HAP-1 (cell line): ENCODE results near the gene MLLT3.
A peak's percentile ranks its signal among the peaks of the same experiment; 100 is the strongest.
"Not testable (repeated sequence)": the region's sequence is repeated elsewhere in the genome, so short reads cannot be mapped to it uniquely, and the experiment has no call there.

Experiments
- DNase-seq, 2 experiments: peaks; one replicate each; pipeline ENCODE4 v3.0.0-alpha.2; 2016 to 2020; ENCODE audit warnings: low spot score in 2 of 2
- H3K27me3 ChIP-seq: fragments of 250-450 bp; sonication (Bioruptor Pico); 2 replicates; pipeline ENCODE4 v1.5.1; 2020; ENCODE audit warnings: low read depth, mild to moderate bottlenecking, moderate library complexity
- H3K36me3 ChIP-seq: fragments of 250-450 bp; sonication (Bioruptor Pico); replicated peaks from 2 replicates; pipeline ENCODE4 v1.5.1; 2020; ENCODE audit warnings: mild to moderate bottlenecking
- H3K4me1 ChIP-seq: fragments of 250-450 bp; sonication (Bioruptor Pico); 2 replicates; pipeline ENCODE4 v1.5.1; 2020; ENCODE audit warnings: mild to moderate bottlenecking
- H3K4me3 ChIP-seq: fragments of 250-450 bp; sonication (Bioruptor Pico); 2 replicates; pipeline ENCODE4 v1.5.1; 2020; ENCODE audit warnings: mild to moderate bottlenecking, moderate library complexity
- H3K9me3 ChIP-seq: fragments of 250-450 bp; sonication (Bioruptor Pico); 2 replicates; pipeline ENCODE4 v1.5.1; 2020; ENCODE audit warnings: mild to moderate bottlenecking, moderate library complexity
- in situ Hi-C: fragments of 300-500 bp; cut with MboI; formaldehyde crosslinking; loops from 3 replicates; pipeline ENCODE4 v1.14.3; 2020; ENCODE audit warnings: low sequenced_read_pairs, inconsistent platforms, mixed read lengths

Gene MLLT3

DNA sequence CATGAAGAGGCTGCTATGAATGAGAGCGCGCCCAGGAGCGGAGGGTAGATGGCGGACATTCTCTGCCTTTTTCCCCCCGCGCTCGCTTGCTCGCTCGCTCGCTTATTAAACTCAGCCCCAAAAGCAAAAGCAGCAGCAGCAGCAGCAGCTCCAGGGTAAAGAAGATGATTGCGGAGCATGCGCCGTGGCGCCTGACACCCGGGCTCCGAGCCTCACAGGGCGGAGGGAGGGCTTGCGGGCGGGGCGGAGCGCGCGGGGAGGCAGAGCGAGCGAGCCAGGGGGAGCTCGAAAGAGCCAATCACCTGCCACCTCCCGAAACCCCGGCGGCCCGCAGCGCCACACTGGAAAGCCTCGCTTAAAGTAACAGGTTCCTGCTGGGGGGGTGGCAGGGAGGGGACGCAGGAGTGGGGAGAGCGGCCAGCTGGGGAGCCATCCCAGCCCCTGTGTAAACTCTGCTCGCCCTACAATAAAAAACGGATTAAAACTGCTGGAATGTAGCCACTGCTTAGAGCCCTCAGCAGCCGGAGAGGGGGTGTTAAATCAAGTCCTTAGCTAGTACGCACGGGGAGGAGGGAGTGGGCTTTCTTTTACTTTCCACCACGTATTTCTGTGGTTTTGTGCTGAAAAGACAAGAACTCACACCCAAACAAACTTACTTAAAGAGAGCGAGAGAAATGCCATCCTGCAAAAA, at the start of gene MLLT3:
MLLT3 (minus strand) TSS at position 170 of the 691 bp plus-strand sequence.
- H3K4me1 ChIP-seq = peaks cover 48% of the 10 kb centered on the region
- H3K27me3 ChIP-seq = peaks cover 3% of the 10 kb centered on the region; the same call in 1 of the 2 replicates
- peak; percentile 94 to 97 for DNase-seq
- no peaks in the 10 kb centered on the region for H3K36me3 ChIP-seq
- in situ Hi-C loops = no loop called here
- H3K4me3 ChIP-seq = peak within 1 kb of the TSS; percentile 63
- no peaks in the 10 kb centered on the region for H3K9me3 ChIP-seq

DNA sequence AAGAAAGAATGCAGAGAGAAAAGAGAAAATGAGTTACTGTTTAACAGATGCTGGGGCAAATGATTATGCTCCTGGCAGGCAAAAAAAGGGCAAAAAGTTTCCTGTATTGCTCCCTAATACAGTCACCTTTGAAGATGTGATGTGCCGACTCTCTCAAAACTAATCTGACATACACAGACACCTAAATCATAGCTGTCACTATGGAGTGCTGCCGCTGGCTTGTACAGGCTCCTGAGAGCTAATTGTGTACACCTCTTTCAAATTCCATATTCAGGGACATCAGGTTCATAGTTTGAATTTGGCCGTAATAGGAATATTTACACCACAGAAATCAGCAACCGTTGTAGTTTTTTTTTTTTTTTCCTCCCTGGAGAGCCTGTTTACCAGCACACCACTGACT, 49.3 kb upstream of the MLLT3 start:
- DNase-seq = no peak
- no peaks in the 10 kb centered on the region for H3K36me3 ChIP-seq
- in situ Hi-C loops = no loop called here
- H3K4me3 ChIP-seq = no peak overlapping the region
- no peaks in the 10 kb centered on the region for H3K27me3 ChIP-seq
- H3K4me1 ChIP-seq = no peaks in the 10 kb centered on the region
- no peaks in the 10 kb centered on the region for H3K9me3 ChIP-seq

DNA sequence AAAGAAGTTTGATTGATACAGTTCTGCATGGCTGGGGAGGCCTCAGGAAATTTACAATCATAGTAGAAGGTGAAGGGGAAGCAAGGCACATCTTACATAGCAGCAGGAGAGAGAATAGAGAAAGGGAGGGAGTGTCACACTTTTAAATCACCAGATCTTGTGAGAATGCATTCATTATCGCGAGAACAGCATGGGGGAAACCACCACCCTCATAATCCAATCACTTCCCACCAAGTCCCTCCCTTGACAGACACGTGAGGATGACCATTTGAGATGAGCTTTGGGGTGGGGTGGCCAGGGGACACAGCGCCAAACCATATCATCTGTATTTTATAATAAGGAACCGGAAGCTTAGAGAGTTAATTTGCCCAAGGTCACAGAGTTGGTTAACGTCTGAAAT, 48.1 kb upstream of the MLLT3 start:
- Histone ChIP-seq H3K9me3 (no peaks in the 10 kb centered on the region), H3K27me3 (no peaks in the 10 kb centered on the region), H3K4me1 (peaks cover 1% of the 10 kb centered on the region; the same call in 1 of the 2 replicates), H3K4me3 (no peak overlapping the region), H3K36me3 (no peaks in the 10 kb centered on the region)
- in situ Hi-C loops = no loop called here
- no peak for DNase-seq

DNA sequence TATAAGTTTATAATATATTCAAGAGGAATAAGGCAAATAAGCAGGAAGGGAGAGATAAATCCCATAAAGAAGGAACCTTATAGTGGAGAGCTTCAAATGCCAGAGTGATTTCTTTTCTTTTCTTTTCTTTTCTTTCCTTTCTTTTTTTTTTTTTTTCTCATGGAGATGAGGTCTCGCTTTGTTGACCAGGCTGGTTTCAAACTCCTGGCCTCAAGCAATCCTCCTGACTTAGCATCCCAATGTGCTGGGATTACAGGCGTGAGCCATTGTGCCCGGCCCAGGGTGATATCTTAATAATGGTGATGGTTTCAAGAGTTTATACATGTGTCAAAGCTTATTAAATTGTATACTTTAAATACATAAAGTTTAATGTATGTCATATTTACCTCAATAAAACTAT, 42.2 kb upstream of the MLLT3 start:
- Histone ChIP-seq H3K36me3 (no peaks in the 10 kb centered on the region), H3K4me1 (peaks cover 28% of the 10 kb centered on the region), H3K4me3 (no peak overlapping the region), H3K9me3 (no peaks in the 10 kb centered on the region), H3K27me3 (no peaks in the 10 kb centered on the region)
- in situ Hi-C loops = no loop called here
- peak; percentile 78 to 83 for DNase-seq

DNA sequence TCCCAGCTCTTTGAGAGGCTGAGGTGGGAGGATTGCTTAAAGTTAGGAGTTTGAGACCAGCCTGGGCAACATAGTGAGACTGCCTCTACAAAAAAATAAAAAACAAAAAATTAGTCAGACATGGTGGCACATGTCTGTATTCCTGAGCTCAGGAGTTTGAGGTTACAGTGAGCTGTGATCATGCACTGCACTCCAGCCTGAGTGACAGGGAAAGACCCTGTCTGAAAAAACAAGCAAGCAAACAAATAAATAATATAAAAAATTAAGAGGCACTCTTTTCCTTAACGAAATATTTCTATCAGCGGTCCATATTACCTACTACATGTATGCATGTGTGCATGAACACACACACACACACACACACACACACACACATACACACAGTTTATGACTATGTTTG, 40.8 kb upstream of the MLLT3 start:
- H3K4me1 ChIP-seq = peaks cover 28% of the 10 kb centered on the region
- in situ Hi-C loops = no loop called here
- DNase-seq = no peak
- H3K9me3 ChIP-seq = no peaks in the 10 kb centered on the region
- H3K4me3 ChIP-seq = no peak overlapping the region
- no peaks in the 10 kb centered on the region for H3K36me3 ChIP-seq
- H3K27me3 ChIP-seq = no peaks in the 10 kb centered on the region

DNA sequence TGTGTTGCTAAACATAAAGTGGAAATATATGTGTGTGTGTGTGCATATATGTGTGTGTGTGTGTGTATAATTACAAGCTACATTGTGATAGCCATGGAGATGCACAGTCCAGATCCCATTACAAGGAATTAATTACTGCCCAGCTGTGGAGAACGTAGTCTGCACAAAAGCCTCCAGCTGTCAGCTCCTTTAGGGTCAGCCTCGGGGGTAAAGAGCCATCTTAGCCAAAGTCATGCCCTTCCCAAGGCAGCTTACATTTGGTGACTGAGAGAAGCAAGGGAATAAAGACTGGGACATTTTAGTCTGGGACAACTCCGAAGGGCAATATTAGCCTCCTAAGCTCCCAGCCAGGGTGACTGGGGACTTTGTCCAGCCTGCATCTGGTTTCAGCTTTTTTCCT, 39.9 kb upstream of the MLLT3 start:
- H3K27me3 ChIP-seq = no peaks in the 10 kb centered on the region
- H3K4me1 ChIP-seq = peaks cover 28% of the 10 kb centered on the region
- H3K9me3 ChIP-seq = no peaks in the 10 kb centered on the region
- no peaks in the 10 kb centered on the region for H3K36me3 ChIP-seq
- H3K4me3 ChIP-seq = no peak overlapping the region
- in situ Hi-C loops = no loop called here
- peak; percentile 26 to 44 for DNase-seq

DNA sequence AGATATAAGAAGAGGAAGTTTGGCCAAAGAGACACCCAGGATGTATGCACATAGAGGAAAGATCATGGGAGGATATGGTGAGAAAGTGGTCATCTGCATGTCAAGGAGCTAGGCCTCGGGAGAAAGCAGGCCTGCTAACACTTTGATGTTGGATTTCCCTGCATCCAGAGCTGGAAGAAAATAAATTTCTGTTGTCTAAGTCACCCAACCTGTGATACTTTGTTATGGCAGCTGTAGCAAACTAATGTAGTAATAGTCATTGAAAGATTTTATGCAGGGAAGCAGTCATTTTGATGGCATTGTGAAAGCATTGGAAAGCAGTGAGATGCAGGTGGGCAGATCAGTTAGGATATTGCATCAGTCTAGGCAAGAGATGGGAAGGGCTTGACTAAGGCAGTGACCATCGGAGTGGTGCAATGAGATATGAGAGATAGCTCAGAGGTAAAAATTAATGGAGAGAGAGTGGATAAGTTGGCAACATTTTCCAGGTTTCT, 37.2 kb upstream of the MLLT3 start:
- Histone ChIP-seq H3K9me3 (no peaks in the 10 kb centered on the region), H3K4me1 (peaks cover 19% of the 10 kb centered on the region), H3K27me3 (no peaks in the 10 kb centered on the region), H3K4me3 (peak overlapping the region; percentile 0; the same call in 1 of the 2 replicates), H3K36me3 (no peaks in the 10 kb centered on the region)
- in situ Hi-C loops = no loop called here
- DNase-seq = no peak

DNA sequence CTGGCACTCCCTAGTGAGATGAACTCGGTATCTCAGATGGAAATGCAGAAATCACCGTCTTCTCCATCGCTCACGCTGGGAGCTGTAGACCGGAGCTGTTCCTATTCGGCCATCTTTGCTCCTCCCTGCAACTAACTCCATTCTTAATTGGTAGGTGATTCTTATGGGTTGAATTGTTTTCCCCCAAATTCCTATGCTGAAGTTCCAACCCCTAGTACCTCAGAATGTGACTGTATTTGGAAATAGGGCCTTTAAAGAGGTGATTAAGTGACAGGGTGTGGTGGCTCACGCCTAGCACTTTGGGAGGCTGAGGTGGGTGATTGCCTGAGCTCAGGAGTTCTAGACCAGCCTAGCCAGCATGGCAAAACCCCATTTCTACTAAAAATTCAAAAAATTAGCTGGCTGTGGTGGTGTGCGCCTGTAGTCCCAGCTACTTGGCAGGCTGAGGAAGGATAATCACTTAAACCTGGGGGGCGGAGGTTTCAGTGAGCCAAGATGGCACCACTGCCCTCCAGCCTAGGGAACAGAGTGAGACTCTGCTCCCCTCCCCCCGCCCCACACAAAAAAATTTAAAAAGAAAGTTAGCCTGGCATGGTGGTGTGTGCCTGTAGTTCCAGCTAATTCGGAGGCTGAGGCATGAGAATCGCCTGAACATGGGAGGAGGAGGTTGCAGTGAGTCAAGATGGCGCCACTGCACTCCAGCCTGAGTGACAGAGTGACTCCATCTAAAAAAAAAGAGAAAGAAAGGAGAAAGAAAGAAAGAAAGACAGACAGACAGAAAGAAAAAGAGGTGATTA, 36.6 kb upstream of the MLLT3 start:
- peak overlapping the region; percentile 60 for H3K4me3 ChIP-seq
- H3K36me3 ChIP-seq = no peaks in the 10 kb centered on the region
- peaks cover 13% of the 10 kb centered on the region for H3K4me1 ChIP-seq
- peak in 1 of 2 experiments; percentile 38 for DNase-seq
- in situ Hi-C loops = no loop called here
- H3K27me3 ChIP-seq = no peaks in the 10 kb centered on the region
- H3K9me3 ChIP-seq = no peaks in the 10 kb centered on the region

DNA sequence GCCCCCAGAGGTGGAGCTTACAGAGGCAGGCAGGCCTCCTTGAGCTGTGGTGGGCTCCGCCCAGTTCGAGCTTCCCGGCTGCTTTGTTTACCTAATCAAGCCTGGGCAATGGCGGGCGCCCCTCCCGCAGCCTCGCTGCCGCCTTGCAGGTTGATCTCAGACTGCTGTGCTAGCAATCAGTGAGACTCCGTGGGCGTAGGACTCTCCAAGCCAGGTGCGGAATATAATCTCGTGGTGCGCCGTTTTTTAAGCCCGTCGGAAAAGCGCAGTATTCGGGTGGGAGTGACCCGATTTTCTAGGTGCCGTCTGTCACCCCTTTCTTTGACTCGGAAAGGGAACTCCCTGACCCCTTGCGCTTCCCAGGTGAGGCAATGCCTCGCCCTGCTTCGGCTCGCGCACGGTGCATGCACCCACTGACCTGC, 36.0 kb upstream of the MLLT3 start:
- peak in 1 of 2 experiments; percentile 61 for DNase-seq
- H3K27me3 ChIP-seq, H3K4me1 ChIP-seq, in situ Hi-C loops, H3K36me3 ChIP-seq, H3K9me3 ChIP-seq: not testable (repeated sequence)
- H3K4me3 ChIP-seq = peak overlapping the region; percentile 60

DNA sequence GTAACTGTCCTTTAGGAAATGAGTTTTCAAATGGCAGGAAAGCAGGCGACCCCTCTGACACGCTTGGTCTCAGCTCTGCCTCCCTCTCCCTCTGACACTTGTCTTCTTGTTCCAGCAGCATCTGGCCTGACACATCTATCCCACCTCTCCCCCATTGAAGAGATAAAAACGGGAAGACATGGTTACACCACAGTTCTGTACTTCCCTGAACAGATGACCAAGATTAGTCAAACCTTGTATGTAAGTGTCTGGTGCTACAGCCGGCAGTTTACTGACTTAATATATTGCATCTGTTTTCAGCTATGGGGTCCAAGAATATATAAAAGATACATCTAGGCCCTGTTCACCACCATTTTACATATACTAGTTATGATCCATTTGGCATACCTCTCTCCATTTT, 29.6 kb upstream of the MLLT3 start:
- Histone ChIP-seq H3K4me3 (no peak overlapping the region), H3K36me3 (no peaks in the 10 kb centered on the region), H3K9me3 (no peaks in the 10 kb centered on the region), H3K27me3 (no peaks in the 10 kb centered on the region), H3K4me1 (no peaks in the 10 kb centered on the region)
- no peak for DNase-seq
- in situ Hi-C loops = no loop called here

DNA sequence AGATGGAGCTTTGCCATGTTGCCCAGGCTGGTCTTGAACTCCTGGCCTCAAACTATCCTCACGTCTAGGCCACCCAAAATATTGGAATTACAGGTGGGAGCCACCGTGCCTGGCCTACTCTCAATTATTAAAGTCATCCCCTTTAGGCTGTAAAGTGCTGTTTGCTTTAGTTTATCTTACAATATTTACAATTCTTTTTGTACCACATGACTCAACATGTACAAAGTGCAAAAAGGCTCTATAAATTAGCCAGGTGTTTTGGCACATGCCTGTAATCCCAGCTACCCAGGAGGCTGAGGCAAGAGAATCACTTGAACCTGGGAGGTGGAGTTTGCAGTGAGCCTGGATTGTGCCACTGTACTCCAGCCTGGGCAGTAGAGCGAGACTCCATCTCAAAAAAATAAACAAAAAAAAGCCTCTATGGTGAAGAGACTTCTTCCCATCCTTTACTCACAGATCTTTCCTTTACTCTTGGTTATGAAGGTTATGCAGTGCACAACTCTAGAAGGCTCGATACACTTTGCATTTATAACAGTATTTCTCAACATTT, 28.5 kb upstream of the MLLT3 start:
- H3K36me3 ChIP-seq = no peaks in the 10 kb centered on the region
- no peaks in the 10 kb centered on the region for H3K27me3 ChIP-seq
- in situ Hi-C loops = no loop called here
- DNase-seq = no peak
- H3K9me3 ChIP-seq = no peaks in the 10 kb centered on the region
- no peak overlapping the region for H3K4me3 ChIP-seq
- no peaks in the 10 kb centered on the region for H3K4me1 ChIP-seq

DNA sequence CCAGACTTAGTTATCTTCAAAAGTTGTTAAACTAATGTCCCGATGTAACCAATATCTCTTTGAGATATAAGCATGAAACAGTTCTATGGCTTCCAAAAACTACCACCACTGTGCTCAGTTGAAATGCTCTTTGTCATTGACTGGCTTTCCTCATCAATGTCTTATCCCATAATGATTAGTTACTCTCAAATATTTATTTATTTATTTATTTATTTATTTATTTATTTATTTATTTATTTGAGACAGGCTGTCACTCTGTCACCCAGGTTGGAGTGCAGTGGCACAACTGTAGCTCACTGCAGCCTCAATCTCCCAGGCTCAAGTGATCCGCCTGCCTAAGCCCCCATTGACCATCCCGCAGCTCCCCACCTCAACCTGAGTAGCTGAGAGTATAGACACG, 28.0 kb upstream of the MLLT3 start:
- no peak for DNase-seq

DNA sequence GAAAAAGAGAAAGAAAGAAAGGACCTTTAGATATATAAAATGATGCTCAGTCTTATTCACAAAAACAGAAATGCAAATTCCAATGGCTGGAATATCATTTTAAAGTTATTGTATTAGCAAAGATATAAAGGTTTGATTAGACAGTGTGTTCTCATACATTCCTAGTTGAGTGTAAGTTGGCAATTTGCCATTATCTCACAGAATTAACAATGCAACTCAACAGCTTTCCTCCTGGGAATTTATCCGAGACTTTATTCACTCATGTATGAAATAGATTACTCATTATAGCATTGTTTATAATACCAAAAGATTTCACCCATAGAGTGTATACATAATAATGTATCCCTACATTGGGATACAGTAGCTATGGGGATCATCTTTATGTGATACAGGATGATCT, 27.1 kb upstream of the MLLT3 start:
- Histone ChIP-seq H3K4me1 (no peaks in the 10 kb centered on the region), H3K4me3 (no peak overlapping the region), H3K27me3 (no peaks in the 10 kb centered on the region), H3K9me3 (no peaks in the 10 kb centered on the region), H3K36me3 (no peaks in the 10 kb centered on the region)
- no peak for DNase-seq
- in situ Hi-C loops = no loop called here

More for the DNA sequence above, 28.0 kb upstream of the MLLT3 start:
- H3K4me3 ChIP-seq = no peak overlapping the region
- no peaks in the 10 kb centered on the region for H3K4me1 ChIP-seq
- no peaks in the 10 kb centered on the region for H3K27me3 ChIP-seq
- in situ Hi-C loops = no loop called here
- H3K9me3 ChIP-seq = no peaks in the 10 kb centered on the region
- H3K36me3 ChIP-seq = no peaks in the 10 kb centered on the region

DNA sequence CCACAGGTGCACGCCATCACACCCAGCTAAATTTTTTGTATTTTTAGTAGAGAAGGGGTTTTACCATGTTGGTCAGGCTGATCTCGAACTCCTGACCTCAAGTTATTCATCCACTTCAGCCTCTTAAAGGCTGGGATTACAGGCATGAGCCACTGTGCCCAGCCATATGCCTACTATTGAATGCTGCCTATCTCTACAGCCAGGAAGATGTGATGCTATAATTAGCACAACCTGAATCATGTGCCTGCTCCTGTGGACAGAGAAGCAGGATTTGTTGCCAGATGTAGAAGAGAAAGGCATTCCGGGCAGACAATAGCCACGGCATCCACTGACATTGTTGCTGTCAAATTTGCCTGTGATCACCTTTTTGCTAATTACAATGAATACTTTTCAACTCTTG, 24.4 kb upstream of the MLLT3 start:
- Histone ChIP-seq H3K36me3 (no peaks in the 10 kb centered on the region), H3K4me3 (no peak overlapping the region), H3K27me3 (no peaks in the 10 kb centered on the region), H3K4me1 (no peaks in the 10 kb centered on the region), H3K9me3 (no peaks in the 10 kb centered on the region)
- no peak for DNase-seq
- in situ Hi-C loops = no loop called here
